CD1c-positive myeloid dendritic cell (primary cell): ENCODE results near the gene INO80C.

ENCODE experiments used
- DNase-seq: peaks from one replicate; pipeline ENCODE4 v3.0.0-alpha.2; 2016; ENCODE audit errors: extremely low spot score

The INO80C gene

GRCh38 chr18:35430721-35431373 lies 66.9 kb downstream of the INO80C start:
- DNase-seq: peak; percentile 47

- DNase-seq: no peak
Observed at GRCh38 chr18:35426786-35427185, 71.0 kb downstream of the INO80C start.

DNA sequence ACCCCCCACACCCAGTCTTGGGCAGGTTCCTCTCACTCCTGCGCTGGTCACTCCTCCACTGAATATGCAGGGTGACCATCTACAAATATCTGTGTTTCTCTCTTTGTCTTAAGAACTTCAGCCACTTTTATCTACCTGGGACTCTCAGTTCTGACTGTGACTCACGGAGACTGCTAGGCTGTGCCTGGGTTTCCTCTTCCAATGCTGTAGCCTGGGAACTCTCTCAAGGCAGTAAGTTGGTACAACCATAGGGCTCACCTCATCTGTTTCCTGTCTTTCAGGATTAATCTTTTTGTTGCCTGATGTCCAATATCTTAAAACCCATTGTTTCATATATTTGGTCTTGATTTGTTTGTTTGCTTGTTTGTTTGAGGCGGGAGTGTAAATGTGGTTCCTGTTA lies 73.4 kb downstream of the INO80C start:
- no peak for DNase-seq

DNA sequence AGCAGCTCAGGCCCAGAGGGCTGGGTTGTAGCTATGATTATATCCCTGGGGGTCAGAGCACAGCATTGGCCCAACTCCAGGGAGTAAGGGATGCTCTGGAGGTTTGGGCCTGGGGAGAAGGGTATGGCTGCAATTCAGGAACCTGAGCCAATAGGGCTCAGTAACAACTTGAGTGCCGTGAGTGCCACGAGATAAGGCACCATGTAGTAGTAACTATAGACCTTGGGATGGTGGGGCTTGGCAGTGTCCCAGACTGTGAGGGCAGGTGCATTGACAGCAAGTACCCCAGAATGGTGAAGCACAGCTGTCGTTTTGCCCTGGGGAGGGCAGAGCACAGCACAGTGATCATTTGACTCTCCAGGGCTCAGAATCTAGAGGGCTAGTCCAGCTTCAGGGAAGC lies 75.5 kb downstream of the INO80C start:
- DNase-seq: no peak

GRCh38 chr18:35418610-35419009 lies 79.2 kb downstream of the INO80C start:
- no peak for DNase-seq
